ENCODE results near the gene PLA2G10. TPM values are rescaled to one million over a fixed set of nuclear protein-coding genes. Genes with fewer than 3 reads are reported as not detected.

The PLA2G10 gene
- total and polyA plus RNA-seq, 9 of the 15 experiments (the other 6 are each of a cell fraction or from before 2014, with no cell fraction given): not detected

- no peak for FAIRE-seq
These were observed 53.6 kb downstream of the PLA2G10 start for GRCh38 chr16:14640538-14640937.

More at GRCh38 chr16:14640538-14640937, 53.6 kb downstream of the PLA2G10 start:
- Histone ChIP-seq H3K9ac (ENCODE audit: insufficient read depth in 1 of 2, low read depth in 2 of 2, low read length in 2 of 2) (no peak overlapping the region), H3K27ac (ENCODE audit: extremely low read depth, low read depth, low read length) (no peak overlapping the region), H4K20me1 (replicated peaks; ENCODE audit: control insufficient read depth, insufficient read depth, low read length) (no peaks in the 10 kb centered on the region; the same call in 1 of the 2 replicates), H3K9me1 (ENCODE audit: control insufficient read depth, insufficient read depth, low read length) (no peaks in the 10 kb centered on the region), H3K4me2 (ENCODE audit: insufficient read depth, low read length) (no peak overlapping the region), H3K36me3 (ENCODE audit: control insufficient read depth, insufficient read depth, low read length) (peaks cover 73% of the 10 kb centered on the region), H3K4me3 (no peak overlapping the region), H2AFZ (ENCODE audit: low read depth, low read length) (no peak overlapping the region), H3K27me3 (ENCODE audit: control insufficient read depth in 2 of 2, insufficient read depth in 2 of 2, low read length in 2 of 2) (no peaks in the 10 kb centered on the region), H3K9me3 (replicated peaks; ENCODE audit: control insufficient read depth, insufficient read depth, low read depth, low read length) (no peaks in the 10 kb centered on the region), H3K4me1 (replicated peaks in 1 of 2; ENCODE audit: control insufficient read depth in 2 of 2, insufficient read depth in 2 of 2, low read length in 2 of 2) (no peaks in the 10 kb centered on the region), H3K79me2 (ENCODE audit: control insufficient read depth, insufficient read depth, low read length) (peaks cover 77% of the 10 kb centered on the region)
- BruUV-seq (replicated peaks): no TSS peak
- WGBS (ENCODE audit: insufficient coverage, low coverage, missing lambda C conversion rate): 84% methylated on average over 10 of the region's 10 CpGs
- ATAC-seq (peak; percentile 58; the same call in 2 of the 3 replicates), DNase-seq (ENCODE audit: extremely low read depth in 1 of 4, low spot score in 3 of 4) (no peak)
- ChIA-PET CTCF (ENCODE audit: low intra/inter-chr PET ratio) (no interaction called here), POLR2A (interaction anchor here (1.7 to 4.0 kb wide), 2 partner anchors 8 to 12 kb away, joined by 5 to 26 read pairs; partner anchors contain the start of gene BFAR)
- TF ChIP-seq ZNF512 (tag; IDR thresholded peaks at IDR 0.05): no peak
- TF ChIP-seq POLR2AphosphoS5 (IDR thresholded peaks at IDR 0.05; ENCODE audit: control insufficient read depth, insufficient read depth, low read depth, low read length): peak; percentile 16; the same call in 1 of the 2 replicates
- intact Hi-C loops (cut with micrococcal nuclease): no loop called here
- in situ Hi-C loops (cut with MboI): loop anchor here (25.0 kb wide), 1 partner anchor 1872 kb away; no protein-coding TSS in a partner anchor
